ENCODE measurements around the gene GPR42.
"Not testable (repeated sequence)": the region's sequence is repeated elsewhere in the genome, so short reads cannot be mapped to it uniquely, and the experiment has no call there.

GPR42 gene

DNA sequence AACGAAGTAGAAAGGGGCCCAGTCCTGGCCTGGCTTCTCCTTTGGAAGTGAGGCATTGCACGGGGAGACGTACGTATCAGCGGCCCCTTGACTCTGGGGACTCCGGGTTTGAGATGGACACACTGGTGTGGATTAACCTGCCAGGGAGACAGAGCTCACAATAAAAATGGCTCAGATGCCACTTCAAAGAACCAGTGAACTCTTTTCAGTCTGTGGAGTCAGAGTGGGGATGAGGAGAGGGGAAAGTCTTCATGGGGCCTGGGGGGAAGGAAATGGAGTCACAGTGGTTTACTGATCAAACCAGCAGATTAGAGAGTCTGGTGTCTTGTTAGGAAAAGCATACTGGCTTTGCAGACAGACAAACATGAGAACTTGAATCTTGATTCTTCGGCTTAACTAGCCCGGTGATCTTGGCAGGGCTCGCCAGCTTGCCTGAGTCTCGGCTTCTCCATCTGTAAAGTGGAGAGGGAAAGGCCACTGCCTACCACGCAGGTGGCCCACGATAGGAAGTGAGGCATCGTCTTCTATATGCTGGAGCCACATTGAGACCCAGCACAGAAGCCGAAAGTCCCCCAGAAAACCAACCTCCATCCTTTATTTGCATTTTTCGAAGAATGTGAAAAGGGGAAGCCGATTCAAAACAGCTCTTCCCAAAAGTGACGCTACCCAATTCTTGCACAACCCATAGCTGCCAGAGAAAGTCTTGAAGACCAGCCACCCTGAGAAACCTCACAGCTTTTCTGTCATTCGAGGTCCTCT lies 23.5 kb upstream of the GPR42 start, which contains the start of gene FFAR1:
TSS of gene FFAR1 (plus strand) at position 732 of the 759 bp plus-strand sequence. CDS start 3,650 bp downstream, outside the sequence.
- DNase-seq (ENCODE audit: low read depth) = no peak

DNA sequence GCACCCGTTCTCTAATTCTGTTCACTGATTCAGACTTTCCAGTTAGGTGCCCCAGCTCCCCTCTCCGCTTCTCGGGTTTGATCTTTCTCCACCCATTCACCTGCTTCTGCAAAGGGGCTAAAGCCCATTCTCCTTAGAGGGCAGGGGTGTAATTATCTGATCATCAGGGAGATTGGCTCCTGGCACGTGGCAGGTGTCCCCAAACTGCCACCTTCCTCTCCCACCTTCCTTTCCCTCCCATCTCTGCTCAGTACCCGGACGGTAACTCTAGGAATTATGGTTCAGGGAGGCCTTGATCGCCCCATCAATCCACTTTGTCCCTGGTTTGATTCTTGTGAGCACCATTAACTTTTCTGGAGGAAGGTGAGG lies 23.0 kb upstream of the GPR42 start:
- no peak for DNase-seq (ENCODE audit: low read depth)

GRCh38 chr19:35348911-35349611 lies 21.8 kb upstream of the GPR42 start:
- DNase-seq (ENCODE audit: low read depth) = no peak

DNA sequence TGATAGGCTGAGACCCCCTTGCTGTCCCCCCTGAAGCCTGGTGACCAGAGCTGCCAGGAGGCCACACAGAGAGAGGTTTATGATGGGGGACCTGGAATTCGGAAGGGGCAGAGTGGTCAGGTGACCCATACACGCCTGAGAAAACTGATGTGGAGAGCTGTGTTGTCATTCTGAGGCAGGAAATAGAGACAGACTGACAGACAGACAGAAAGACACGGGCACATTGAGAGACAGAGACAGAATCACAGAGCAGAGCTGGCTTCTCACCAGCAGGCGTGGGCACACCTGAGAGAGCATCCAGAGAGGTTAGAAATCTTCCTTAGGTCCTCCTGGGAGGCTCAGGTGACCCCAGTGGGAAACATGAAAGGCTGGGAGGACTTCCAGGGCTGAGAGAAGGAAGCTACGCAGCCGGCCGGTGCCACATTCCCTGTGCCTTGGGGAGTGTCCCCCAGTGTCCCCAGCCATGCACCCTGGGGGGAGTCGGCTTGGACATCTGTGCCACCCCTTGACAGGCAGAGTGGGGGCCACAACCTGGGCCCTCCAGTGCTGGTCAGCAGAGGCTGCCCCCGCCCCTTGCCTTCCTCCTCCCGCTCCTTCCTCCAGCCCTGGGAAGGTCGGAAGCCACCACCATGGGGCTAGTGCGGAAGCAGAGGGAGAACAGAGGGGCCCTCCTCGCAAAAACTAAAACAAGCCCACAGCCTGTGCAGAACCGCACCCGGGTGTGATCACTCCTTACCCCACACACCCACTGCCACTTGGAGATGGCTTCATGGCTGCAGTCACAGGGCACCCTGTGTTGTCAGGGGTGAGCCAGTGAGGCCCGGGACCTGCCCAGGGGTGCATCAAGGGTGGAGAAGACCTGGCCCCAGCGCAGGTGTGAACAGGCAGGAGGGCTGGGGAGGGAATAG lies 21.0 kb upstream of the GPR42 start:
- DNase-seq (ENCODE audit: low read depth) = no peak

GRCh38 chr19:35350591-35350990 lies 20.3 kb upstream of the GPR42 start:
- DNase-seq (ENCODE audit: low read depth) = no peak

DNA sequence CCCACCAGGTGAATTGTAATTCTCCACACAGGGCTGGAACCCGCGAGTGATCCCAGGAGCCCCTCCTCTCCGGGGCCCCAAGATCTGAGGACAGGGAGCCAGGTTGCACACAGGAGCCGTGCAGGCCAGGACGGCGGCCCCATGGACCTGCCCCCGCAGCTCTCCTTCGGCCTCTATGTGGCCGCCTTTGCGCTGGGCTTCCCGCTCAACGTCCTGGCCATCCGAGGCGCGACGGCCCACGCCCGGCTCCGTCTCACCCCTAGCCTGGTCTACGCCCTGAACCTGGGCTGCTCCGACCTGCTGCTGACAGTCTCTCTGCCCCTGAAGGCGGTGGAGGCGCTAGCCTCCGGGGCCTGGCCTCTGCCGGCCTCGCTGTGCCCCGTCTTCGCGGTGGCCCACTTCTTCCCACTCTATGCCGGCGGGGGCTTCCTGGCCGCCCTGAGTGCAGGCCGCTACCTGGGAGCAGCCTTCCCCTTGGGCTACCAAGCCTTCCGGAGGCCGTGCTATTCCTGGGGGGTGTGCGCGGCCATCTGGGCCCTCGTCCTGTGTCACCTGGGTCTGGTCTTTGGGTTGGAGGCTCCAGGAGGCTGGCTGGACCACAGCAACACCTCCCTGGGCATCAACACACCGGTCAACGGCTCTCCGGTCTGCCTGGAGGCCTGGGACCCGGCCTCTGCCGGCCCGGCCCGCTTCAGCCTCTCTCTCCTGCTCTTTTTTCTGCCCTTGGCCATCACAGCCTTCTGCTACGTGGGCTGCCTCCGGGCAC lies 19.3 kb upstream of the GPR42 start:
- DNase-seq (ENCODE audit: low read depth) = no peak

- DNase-seq (ENCODE audit: low read depth) = no peak
Observed at GRCh38 chr19:35352177-35352447, 18.8 kb upstream of the GPR42 start.

GRCh38 chr19:35352448-35353304 lies 18.2 kb upstream of the GPR42 start:
- DNase-seq (ENCODE audit: low read depth) = peak; percentile 77

- peak; percentile 26 for DNase-seq (ENCODE audit: low read depth)
Observed at GRCh38 chr19:35353635-35354034, 17.2 kb upstream of the GPR42 start.

- no peak for DNase-seq (ENCODE audit: low read depth)
Observed at GRCh38 chr19:35354898-35355297, 16.0 kb upstream of the GPR42 start.

GRCh38 chr19:35355791-35356460 lies 14.9 kb upstream of the GPR42 start:
- no peak for DNase-seq (ENCODE audit: low read depth)

DNA sequence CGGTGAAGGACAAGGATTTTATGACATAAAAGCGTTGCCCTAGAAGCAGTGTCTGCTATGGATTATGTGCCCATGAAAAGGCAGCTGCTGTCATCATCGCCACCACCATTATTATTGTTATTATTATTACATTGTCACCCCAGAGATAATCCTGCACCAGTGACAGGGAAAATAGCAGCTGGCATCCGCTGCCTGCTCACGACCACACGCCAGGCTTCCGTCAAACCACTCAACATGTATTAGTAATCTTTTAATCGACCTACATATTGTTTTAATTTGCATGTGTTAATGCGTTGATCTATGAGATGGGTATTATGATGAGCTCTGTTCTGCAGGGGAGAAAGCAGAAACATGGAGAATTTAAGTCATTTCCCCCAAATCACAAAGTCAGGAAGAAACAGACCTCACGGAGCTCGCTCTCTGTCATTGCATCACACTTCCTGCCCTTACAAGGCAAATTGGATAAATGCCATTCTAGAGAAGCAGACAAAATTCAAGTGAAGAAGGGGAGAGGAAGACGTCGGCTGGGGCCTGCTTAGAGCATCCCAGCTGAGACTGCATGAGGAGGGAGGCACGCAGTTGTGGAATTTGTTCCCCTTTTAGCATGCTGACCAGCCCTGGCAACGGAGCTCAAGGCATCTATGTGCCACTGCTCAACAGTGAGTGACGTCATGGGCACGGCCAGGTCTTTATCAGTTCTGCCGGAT lies 12.8 kb upstream of the GPR42 start, which contains the start of gene FFAR3:
TSS of gene FFAR3 (plus strand) at position 594 of the 707 bp plus-strand sequence. CDS start 431 bp downstream, outside the sequence.
- peak; percentile 55 for DNase-seq (ENCODE audit: low read depth)

DNA sequence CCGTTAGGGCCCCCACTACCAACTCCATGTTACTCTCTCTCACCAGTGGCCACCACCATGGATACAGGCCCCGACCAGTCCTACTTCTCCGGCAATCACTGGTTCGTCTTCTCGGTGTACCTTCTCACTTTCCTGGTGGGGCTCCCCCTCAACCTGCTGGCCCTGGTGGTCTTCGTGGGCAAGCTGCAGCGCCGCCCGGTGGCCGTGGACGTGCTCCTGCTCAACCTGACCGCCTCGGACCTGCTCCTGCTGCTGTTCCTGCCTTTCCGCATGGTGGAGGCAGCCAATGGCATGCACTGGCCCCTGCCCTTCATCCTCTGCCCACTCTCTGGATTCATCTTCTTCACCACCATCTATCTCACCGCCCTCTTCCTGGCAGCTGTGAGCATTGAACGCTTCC lies 12.0 kb upstream of the GPR42 start:
- not testable (repeated sequence) for DNase-seq (ENCODE audit: low read depth)

DNA sequence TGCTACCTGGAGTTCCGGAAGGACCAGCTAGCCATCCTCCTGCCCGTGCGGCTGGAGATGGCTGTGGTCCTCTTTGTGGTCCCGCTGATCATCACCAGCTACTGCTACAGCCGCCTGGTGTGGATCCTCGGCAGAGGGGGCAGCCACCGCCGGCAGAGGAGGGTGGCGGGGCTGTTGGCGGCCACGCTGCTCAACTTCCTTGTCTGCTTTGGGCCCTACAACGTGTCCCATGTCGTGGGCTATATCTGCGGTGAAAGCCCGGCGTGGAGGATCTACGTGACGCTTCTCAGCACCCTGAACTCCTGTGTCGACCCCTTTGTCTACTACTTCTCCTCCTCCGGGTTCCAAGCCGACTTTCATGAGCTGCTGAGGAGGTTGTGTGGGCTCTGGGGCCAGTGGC lies 11.5 kb upstream of the GPR42 start:
- not testable (repeated sequence) for DNase-seq (ENCODE audit: low read depth)

GRCh38 chr19:35360081-35360480 lies 10.8 kb upstream of the GPR42 start:
- not testable (repeated sequence) for DNase-seq (ENCODE audit: low read depth)

DNA sequence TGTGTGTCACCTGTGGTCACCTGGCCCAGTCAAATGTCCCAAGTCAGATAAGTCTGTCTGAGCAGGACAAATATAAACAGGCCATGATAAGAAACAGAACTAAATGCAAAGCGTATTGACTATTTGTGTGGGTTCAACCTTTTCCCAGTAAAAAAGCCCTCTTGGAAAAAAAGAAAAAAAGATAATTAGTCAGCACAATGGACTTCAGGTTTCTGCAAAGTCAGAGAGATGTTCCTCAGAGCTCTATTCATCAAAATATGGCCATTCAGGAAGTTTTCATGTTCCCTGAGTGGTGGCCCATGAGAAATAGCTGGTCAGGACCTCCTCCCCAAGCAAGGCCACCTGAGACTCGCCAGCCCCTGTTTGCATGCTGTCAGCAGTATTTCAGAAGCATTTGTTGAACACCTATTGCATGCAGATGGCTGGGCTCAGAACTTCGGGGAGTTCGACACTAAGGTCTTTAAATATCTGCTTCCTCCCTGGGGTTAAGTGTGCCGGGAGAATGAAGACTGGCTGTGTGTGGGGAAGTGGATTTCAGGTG lies 9.9 kb upstream of the GPR42 start:
- DNase-seq (ENCODE audit: low read depth) = no peak

- DNase-seq (ENCODE audit: low read depth) = no peak
Observed at GRCh38 chr19:35362261-35363000, 8.4 kb upstream of the GPR42 start.

DNA sequence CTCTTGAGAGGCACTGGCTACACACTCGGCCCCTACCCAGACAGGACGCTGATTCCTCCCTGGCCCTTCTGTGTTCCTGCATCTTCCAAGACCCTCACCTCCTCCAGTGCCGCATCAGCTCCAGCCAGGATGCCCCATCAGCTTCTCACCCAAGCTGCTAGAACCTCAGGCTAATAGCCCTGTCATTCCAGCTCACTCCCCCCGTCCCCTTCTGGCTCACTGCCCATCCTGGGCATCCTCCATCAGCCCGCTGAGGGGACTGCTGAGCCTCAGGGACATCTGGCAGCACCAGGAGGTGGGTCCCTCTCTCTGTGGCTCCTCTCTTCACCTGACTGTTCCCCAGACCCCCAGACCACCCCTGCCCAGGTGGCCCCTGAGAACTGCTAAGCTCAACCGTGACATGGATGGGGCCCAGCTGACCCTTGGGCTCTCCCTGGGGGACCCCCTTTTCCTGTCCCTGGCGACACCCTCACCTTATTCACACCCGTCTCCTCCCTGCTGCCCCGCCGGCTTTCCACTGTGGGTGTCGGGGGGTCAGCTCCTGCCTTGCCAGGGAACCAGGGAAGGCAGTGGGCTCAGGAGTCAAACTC lies 7.8 kb upstream of the GPR42 start:
- no peak for DNase-seq (ENCODE audit: low read depth)
